Measurements from ENCODE around the gene TFAP2B. TPM values are rescaled to one million over a fixed set of nuclear protein-coding genes. Genes with fewer than 3 reads are reported as not detected.

TFAP2B gene
- total RNA-seq, 1 donor from 2014 or later, result not detected

- no peaks in the 10 kb centered on the region for H3K36me3 ChIP-seq (ENCODE audit: insufficient read depth, low read length)
- DNase-seq (ENCODE audit: low read depth) (no peak), FAIRE-seq (no peak)
- Mint-ChIP-seq H3K9me3 (ENCODE audit: unreplicated experiment) (no peaks in the 10 kb centered on the region), H3K27me3 (ENCODE audit: low read depth, unreplicated experiment) (no peaks in the 10 kb centered on the region), H3K4me1 (ENCODE audit: low read depth, unreplicated experiment) (no peaks in the 10 kb centered on the region), H3K36me3 (ENCODE audit: low read depth, unreplicated experiment) (no peaks in the 10 kb centered on the region), H3K27ac (ENCODE audit: unreplicated experiment) (no peak overlapping the region), H3K4me3 (ENCODE audit: unreplicated experiment) (no peak overlapping the region)
- no peak overlapping the region for H3K4me2 ChIP-seq (ENCODE audit: low read length)
- no peak overlapping the region for H3K27ac ChIP-seq (ENCODE audit: low read depth, low read length)
- H4K20me1 ChIP-seq (ENCODE audit: insufficient read depth, low read length), result no peaks in the 10 kb centered on the region
- no peak overlapping the region for H3K4me3 ChIP-seq (ENCODE audit: insufficient read depth, low read depth, low read length)
- no peak overlapping the region for H2AFZ ChIP-seq (ENCODE audit: low read depth, low read length)
- H3K79me2 ChIP-seq (ENCODE audit: insufficient read depth, low read length), result no peaks in the 10 kb centered on the region
- H3K9me3 ChIP-seq (ENCODE audit: insufficient read depth, low read depth, low read length), result no peaks in the 10 kb centered on the region
- no peaks in the 10 kb centered on the region for H3K27me3 ChIP-seq (ENCODE audit: insufficient read depth, low read length)
- no peaks in the 10 kb centered on the region for H3K4me1 ChIP-seq (ENCODE audit: insufficient read depth, low read length)
- H3K9ac ChIP-seq (ENCODE audit: low read length), result no peak overlapping the region
- TF ChIP-seq CTCF (IDR thresholded peaks at IDR 0.05; ENCODE audit: insufficient read depth, low read depth, low read length) (no peak), EZH2 (IDR thresholded peaks at IDR 0.05; ENCODE audit: insufficient read depth, low read length) (no peak)
These were observed 72.6 kb downstream of the TFAP2B start for GRCh38 chr6:50891290-50891689.

Other genes starting within 250 kb of the TFAP2B start
- gene TFAP2D, start 105.3 kb upstream of the TFAP2B start, total RNA-seq, result not detected in 2 replicates

All from astrocyte (in vitro differentiated cells and primary cell).